HEK293 (cell line): ENCODE data around the gene SURF4.
"Not testable (repeated sequence)": the region's sequence is repeated elsewhere in the genome, so short reads cannot be mapped to it uniquely, and the experiment has no call there.

Experiments used
- CTCF ChIA-PET: fragments of 350-600 bp; formaldehyde crosslinking; extraction: SDS; loops from one replicate; lab custom pipeline; 2021; ENCODE audit warnings: antibody characterized with exemption; lab: Yijun Ruan, JAX
- POLR2A ChIA-PET: fragments of 300-600 bp; formaldehyde crosslinking; extraction: SDS; loops from one replicate; lab custom pipeline; 2020; ENCODE audit warnings: antibody characterized with exemption, inconsistent platforms; lab: Yijun Ruan, JAX
- H3K27ac ChIP-seq: fragments of 200-500 bp; sonication (Bioruptor generic); 2 replicates; pipeline ENCODE4 v1.5.1; 2014; ENCODE audit warnings: low read depth, low read length, control low read depth, inconsistent platforms; ENCODE audit errors: extremely low read depth
- H3K36me3 ChIP-seq, 2 experiments: fragments of 200-500 bp in 1 of 2; sonication (Bioruptor generic) in 1 of 2; 1 replicate in 1 of 2; 2 replicates in 1 of 2; pipeline ENCODE4 v1.5.1; 2014 to 2017; ENCODE audit warnings: inconsistent platforms in 2 of 2, low read length in 2 of 2; ENCODE audit not compliant: control insufficient read depth in 2 of 2, insufficient read depth in 1 of 2
- H3K4me1 ChIP-seq: fragments of 200-500 bp; sonication (Bioruptor generic); 2 replicates; pipeline ENCODE4 v1.5.1; 2014; ENCODE audit warnings: mild to moderate bottlenecking, low read length, inconsistent platforms; ENCODE audit not compliant: control insufficient read depth, insufficient read depth
- H3K4me3 ChIP-seq: 2 replicates; pipeline ENCODE4 v1.5.1; 2011; ENCODE audit warnings: low read depth, mild to moderate bottlenecking, control low read depth, low read length, moderate library complexity
- H3K9me3 ChIP-seq: fragments of 200-500 bp; sonication (Bioruptor generic); 2 replicates; pipeline ENCODE4 v1.5.1; 2014; ENCODE audit warnings: low read depth, low read length, inconsistent platforms; ENCODE audit not compliant: control insufficient read depth, insufficient read depth
- ATF2 ChIP-seq: fragments of 450-650 bp; formaldehyde crosslinking; IDR thresholded peaks from 2 replicates; pipeline ENCODE4 v1.5.1; 2016; ENCODE audit warnings: missing biosample characterization, missing genetic modification characterization, low read depth
- GLIS1 ChIP-seq: fragments of 450-650 bp; formaldehyde crosslinking; IDR thresholded peaks from 2 replicates; pipeline ENCODE4 v1.5.1; 2016; ENCODE audit warnings: missing biosample characterization, missing genetic modification characterization
- IKZF3 ChIP-seq: fragments of 450-650 bp; IDR thresholded peaks from 2 replicates; pipeline ENCODE4 v1.5.0; 2018; ENCODE audit warnings: missing biosample characterization, mild to moderate bottlenecking, missing genetic modification characterization, moderate library complexity
- SP7 ChIP-seq: fragments of 450-650 bp; formaldehyde crosslinking; IDR thresholded peaks from 2 replicates; pipeline ENCODE4 v1.5.1; 2016; ENCODE audit warnings: missing biosample characterization, missing genetic modification characterization
- TRIM28 ChIP-seq: IDR thresholded peaks from 2 replicates; pipeline ENCODE4 v1.6.1; 2011; ENCODE audit warnings: low read length, control low read depth, borderline replicate concordance
- YY2 ChIP-seq: fragments of 450-650 bp; formaldehyde crosslinking; IDR thresholded peaks from 2 replicates; pipeline ENCODE4 v1.5.1; 2016; ENCODE audit warnings: missing biosample characterization, missing genetic modification characterization
- ZBTB26 ChIP-seq: fragments of 450-650 bp; formaldehyde crosslinking; optimal IDR thresholded peaks from 2 replicates; pipeline ENCODE3; 2016; ENCODE audit warnings: missing biosample characterization, mild to moderate bottlenecking, missing genetic modification characterization
- ZBTB8A ChIP-seq: fragments of 450-650 bp; formaldehyde crosslinking; IDR thresholded peaks from 2 replicates; pipeline ENCODE4 v1.5.1; 2016; ENCODE audit warnings: missing biosample characterization, missing genetic modification characterization
- ZIC2 ChIP-seq: fragments of 450-650 bp; formaldehyde crosslinking; IDR thresholded peaks from 2 replicates; pipeline ENCODE4 v1.5.1; 2016; ENCODE audit warnings: missing biosample characterization, missing genetic modification characterization
- ZNF132 ChIP-seq: fragments of 450-650 bp; formaldehyde crosslinking; IDR thresholded peaks from 2 replicates; pipeline ENCODE4 v1.5.1; 2017; ENCODE audit warnings: missing biosample characterization, missing genetic modification characterization, borderline replicate concordance
- ZNF138 ChIP-seq: fragments of 450-650 bp; formaldehyde crosslinking; IDR thresholded peaks from 2 replicates; pipeline ENCODE4 v1.5.1; 2016; ENCODE audit warnings: missing biosample characterization, missing genetic modification characterization, borderline replicate concordance
- ZNF169 ChIP-seq: fragments of 450-650 bp; formaldehyde crosslinking; IDR thresholded peaks from 2 replicates; pipeline ENCODE4 v1.5.1; 2016; ENCODE audit warnings: missing biosample characterization, missing genetic modification characterization
- ZNF18 ChIP-seq: fragments of 450-650 bp; formaldehyde crosslinking; IDR thresholded peaks from 2 replicates; pipeline ENCODE4 v1.5.1; 2016; ENCODE audit warnings: missing biosample characterization, missing genetic modification characterization
- ZNF19 ChIP-seq: fragments of 450-650 bp; formaldehyde crosslinking; IDR thresholded peaks from 2 replicates; pipeline ENCODE4; 2016; ENCODE audit warnings: missing biosample characterization, missing genetic modification characterization, low read depth
- ZNF223 ChIP-seq: fragments of 450-650 bp; formaldehyde crosslinking; IDR thresholded peaks from 2 replicates; pipeline ENCODE4 v1.5.1; 2016; ENCODE audit warnings: missing biosample characterization, missing genetic modification characterization
- ZNF335 ChIP-seq: fragments of 450-650 bp; formaldehyde crosslinking; conservative IDR thresholded peaks from 2 replicates; pipeline ENCODE4 v1.5.1; 2016; ENCODE audit warnings: missing biosample characterization, missing genetic modification characterization
- ZNF354C ChIP-seq: fragments of 450-650 bp; formaldehyde crosslinking; IDR thresholded peaks from 2 replicates; pipeline ENCODE4 v1.5.1; 2016; ENCODE audit warnings: missing biosample characterization, missing genetic modification characterization, low read depth, borderline replicate concordance
- ZNF510 ChIP-seq: fragments of 450-650 bp; formaldehyde crosslinking; IDR thresholded peaks from 2 replicates; pipeline ENCODE4 v1.5.1; 2018; ENCODE audit warnings: mild to moderate bottlenecking, missing genetic modification characterization, missing biosample characterization; ENCODE audit not compliant: insufficient replicate concordance
- ZNF596 ChIP-seq: fragments of 450-650 bp; IDR thresholded peaks from 2 replicates; pipeline ENCODE4 v1.5.0; 2018; ENCODE audit warnings: missing biosample characterization, mild to moderate bottlenecking, missing genetic modification characterization, moderate library complexity
- ZNF600 ChIP-seq: fragments of 450-650 bp; formaldehyde crosslinking; IDR thresholded peaks from 2 replicates; pipeline ENCODE4 v1.5.1; 2016; ENCODE audit warnings: missing biosample characterization, missing genetic modification characterization
- ZNF610 ChIP-seq: fragments of 450-650 bp; formaldehyde crosslinking; IDR thresholded peaks from 2 replicates; pipeline ENCODE4 v1.5.1; 2016; ENCODE audit warnings: missing biosample characterization, missing genetic modification characterization, borderline replicate concordance
- ZNF701 ChIP-seq: fragments of 450-650 bp; formaldehyde crosslinking; IDR thresholded peaks from 2 replicates; pipeline ENCODE4 v1.5.1; 2016; ENCODE audit warnings: missing biosample characterization, missing genetic modification characterization
- ZNF768 ChIP-seq: fragments of 450-650 bp; formaldehyde crosslinking; IDR thresholded peaks from 2 replicates; pipeline ENCODE4 v1.5.1; 2018; ENCODE audit warnings: missing biosample characterization, mild to moderate bottlenecking, missing genetic modification characterization
- ZNF830 ChIP-seq: fragments of 450-650 bp; IDR thresholded peaks from 2 replicates; pipeline ENCODE4 v1.5.0; 2018; ENCODE audit warnings: missing biosample characterization, missing genetic modification characterization, low read depth, mild to moderate bottlenecking, moderate library complexity

SURF4 gene

GRCh38 chr9:133377721-133378216, 1.9 kb upstream of the SURF4 start:
- H3K4me1 ChIP-seq: peaks cover 5% of the 10 kb centered on the region
- H3K36me3 ChIP-seq: peaks cover 7% of the 10 kb centered on the region in 2 experiments; a peak in 2 of 3 replicates
- no peaks in the 10 kb centered on the region for H3K9me3 ChIP-seq
- TF ChIP-seq ZNF18 (peak; percentile 89), ZNF132 (tag by site-specific recombination) (no peak), ZNF701 (tag by site-specific recombination) (no peak), ATF2 (tag by site-specific recombination) (no peak), ZNF354C (tag by site-specific recombination) (no peak), ZNF610 (tag by site-specific recombination) (peak; percentile 100), TRIM28 (0 out of 2 replicates have a peak, but pooled peaks have one; percentile 62), SP7 (tag by site-specific recombination) (peak; percentile 25; the same call in 1 of the 2 replicates), ZNF169 (no peak), YY2 (tag by site-specific recombination) (no peak), ZNF19 (tag by site-specific recombination) (no peak), ZIC2 (peak; percentile 93), GLIS1 (tag by site-specific recombination) (peak; percentile 81), ZNF223 (no peak), ZNF830 (no peak), ZNF510 (tag by site-specific recombination) (no peak), ZNF596 (tag by site-specific recombination) (no peak), ZNF138 (no peak), ZNF600 (tag by site-specific recombination) (0 out of 2 replicates have a peak, but pooled peaks have one; percentile 48), ZBTB8A (tag by site-specific recombination) (0 out of 2 replicates have a peak, but pooled peaks have one; percentile 13), ZNF768 (tag by site-specific recombination) (no peak), ZBTB26 (tag by site-specific recombination) (peak; percentile 24), ZNF335 (no peak), IKZF3 (tag by site-specific recombination) (peak; percentile 42; the same call in 1 of the 2 replicates)
- TF ChIP-seq, all 188 proteins: peak for 10
- ChIA-PET POLR2A (interaction anchor here (0.9 to 3.0 kb wide), 4 partner anchors 17 to 30 kb away, joined by 3 to 18 read pairs (median 12); partner anchors contain the start of genes MED22, RPL7A, SURF1 and SURF2), CTCF (interaction anchor here (0.7 to 1.6 kb wide), 7 partner anchors 18 to 231 kb away, joined by 3 to 7 read pairs (median 3); partner anchors contain the start of genes SURF1 and SURF2)
- Histone ChIP-seq H3K27ac (no peak overlapping the region), H3K4me3 (no peak overlapping the region)

- ChIA-PET POLR2A (interaction anchor here (0.9 to 3.0 kb wide), 7 partner anchors 17 to 82 kb away, joined by 3 to 18 read pairs (median 5); partner anchors contain the start of genes CACFD1, MED22, RPL7A and SURF1), CTCF (interaction anchor here (0.5 to 1.6 kb wide), 9 partner anchors 17 to 350 kb away, joined by 3 to 7 read pairs (median 3); partner anchors contain the start of genes SURF1 and SURF2)
- not testable (repeated sequence) for H3K4me1 ChIP-seq, H3K9me3 ChIP-seq, H3K4me3 ChIP-seq, H3K27ac ChIP-seq
- H3K36me3 ChIP-seq: peaks cover 7 to 12% of the 10 kb centered on the region in 2 experiments; a peak in 2 of 3 replicates
These were observed 1.4 kb upstream of the SURF4 start for GRCh38 chr9:133377280-133377679.
